ENCODE results near the gene HIP1R.

DNA sequence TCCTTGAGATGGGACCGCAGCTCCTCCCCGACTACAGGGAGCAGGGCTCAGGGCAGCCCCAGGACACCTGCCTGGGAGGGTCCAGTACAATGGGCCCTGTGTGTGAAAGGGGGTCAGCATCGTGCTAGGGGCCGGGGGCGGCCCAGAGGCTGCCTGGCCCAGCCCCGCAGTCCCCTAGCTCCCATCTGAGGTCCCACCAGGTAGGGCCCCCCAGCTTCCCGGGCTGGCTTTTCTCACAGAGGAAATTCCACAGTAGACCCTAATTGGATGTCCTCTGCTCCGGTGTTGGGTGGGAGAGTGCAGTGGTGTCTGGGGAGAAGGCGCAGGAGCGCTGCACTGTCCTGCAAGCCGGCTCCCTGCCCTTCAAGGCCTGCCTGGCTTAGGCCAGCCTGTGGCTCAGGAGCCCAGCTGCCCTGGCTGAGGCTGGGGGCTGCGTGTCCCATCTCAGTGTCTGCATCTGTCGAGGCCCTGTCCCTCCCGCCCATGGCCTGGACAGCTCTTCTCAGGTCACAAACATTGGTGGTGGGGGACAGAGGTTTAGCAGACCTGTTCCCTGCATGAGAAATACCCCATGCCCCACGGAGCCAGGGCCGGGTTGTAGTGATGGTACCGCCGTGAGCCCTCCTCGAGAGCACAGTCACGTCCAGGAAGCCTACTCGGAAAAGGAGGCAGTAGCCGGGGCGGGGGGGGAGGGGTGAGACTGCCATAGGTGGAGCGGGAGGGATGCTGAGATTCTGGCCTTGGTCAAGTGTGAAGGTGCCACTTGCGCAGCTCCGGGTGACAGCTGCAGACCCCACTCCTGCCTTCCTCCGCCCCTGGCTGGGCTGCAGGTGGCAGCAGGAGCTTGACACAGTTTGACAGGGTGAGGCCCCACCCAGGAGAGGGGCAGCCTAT is 11.6 kb downstream of the HIP1R start:
- TF ChIP-seq NFRKB (IDR thresholded peaks at IDR 0.05), result no peak
- TF ChIP-seq FOXK2 (IDR thresholded peaks at IDR 0.05), result no peak
- no peak for TF ChIP-seq SP1 (IDR thresholded peaks at IDR 0.05)
- TF ChIP-seq BHLHE40 (IDR thresholded peaks at IDR 0.05; ENCODE audit: borderline replicate concordance), result no peak
- TF ChIP-seq CTBP1 (IDR thresholded peaks at IDR 0.05; ENCODE audit: borderline replicate concordance), result no peak
- TF ChIP-seq, protein P1, sequence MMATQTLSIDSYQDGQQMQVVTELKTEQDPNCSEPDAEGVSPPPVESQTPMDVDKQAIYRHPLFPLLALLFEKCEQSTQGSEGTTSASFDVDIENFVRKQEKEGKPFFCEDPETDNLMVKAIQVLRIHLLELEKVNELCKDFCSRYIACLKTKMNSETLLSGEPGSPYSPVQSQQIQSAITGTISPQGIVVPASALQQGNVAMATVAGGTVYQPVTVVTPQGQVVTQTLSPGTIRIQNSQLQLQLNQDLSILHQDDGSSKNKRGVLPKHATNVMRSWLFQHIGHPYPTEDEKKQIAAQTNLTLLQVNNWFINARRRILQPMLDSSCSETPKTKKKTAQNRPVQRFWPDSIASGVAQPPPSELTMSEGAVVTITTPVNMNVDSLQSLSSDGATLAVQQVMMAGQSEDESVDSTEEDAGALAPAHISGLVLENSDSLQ (IDR thresholded peaks at IDR 0.05), result no peak
- TF ChIP-seq ZNF384 (IDR thresholded peaks at IDR 0.05), result no peak
- no peak for TF ChIP-seq ARNT (IDR thresholded peaks at IDR 0.05)
